H1 (cell line): ENCODE results near the gene LRP1-AS. TPM values are rescaled to one million over a fixed set of nuclear protein-coding genes. Genes with fewer than 3 reads are reported as not detected.
A peak's percentile ranks its signal among the peaks of the same experiment; 100 is the strongest.

Experiments used
- CTCF ChIA-PET: fragments of 300-600 bp; sonication (Branson Sonifier 250); formaldehyde crosslinking; loops from one replicate; lab custom pipeline; 2021; ENCODE audit not compliant: partially characterized antibody; lab: Charles Lee
- POLR2A ChIA-PET: fragments of 300-600 bp; sonication (Branson Sonifier 250); formaldehyde crosslinking; loops from one replicate; lab custom pipeline; 2021; ENCODE audit warnings: inconsistent platforms; ENCODE audit not compliant: partially characterized antibody; lab: Charles Lee
- DNase-seq, 2 experiments: peaks; one replicate each; pipeline versions ENCODE4 v3.0.0 to v3.0.0-alpha.2; 2010 to 2022; ENCODE audit warnings: low spot score in 2 of 2, low read depth in 1 of 2, mixed read lengths in 1 of 2
- FAIRE-seq: peaks from 2 replicates; lab custom pipeline; 2011; peaks lifted over from hg19 to GRCh38; lab: Jason Lieb, UNC
- H2AFZ ChIP-seq: 2 replicates; pipeline ENCODE4 v1.8.1; 2012; ENCODE audit warnings: low read length, inconsistent platforms
- H2AK5ac ChIP-seq: 2 replicates; pipeline ENCODE4 v1.6.1; 2013; ENCODE audit warnings: low read depth, low read length
- H2BK120ac ChIP-seq: replicated peaks from 2 replicates; pipeline ENCODE3; 2013; ENCODE audit warnings: low read depth, low read length, inconsistent platforms
- H2BK12ac ChIP-seq: 2 replicates; pipeline ENCODE4 v1.6.1; 2013; ENCODE audit warnings: low read depth, low read length
- H2BK15ac ChIP-seq: 2 replicates; pipeline ENCODE4 v1.6.1; 2013; ENCODE audit warnings: low read length
- H2BK20ac ChIP-seq: 2 replicates; pipeline ENCODE4 v1.6.1; 2013; ENCODE audit warnings: low read length
- H2BK5ac ChIP-seq: 2 replicates; pipeline ENCODE4 v1.6.1; 2013; ENCODE audit warnings: low read depth, low read length
- H3K14ac ChIP-seq: 2 replicates; pipeline ENCODE4 v1.6.1; 2013; ENCODE audit warnings: inconsistent platforms; ENCODE audit not compliant: insufficient read length
- H3K18ac ChIP-seq: 2 replicates; pipeline ENCODE4 v1.6.1; 2013; ENCODE audit warnings: low read length; ENCODE audit errors: extremely low read depth
- H3K23ac ChIP-seq: 2 replicates; pipeline ENCODE4 v1.6.1; 2013; ENCODE audit warnings: inconsistent platforms; ENCODE audit not compliant: insufficient read length
- H3K23me2 ChIP-seq: 2 replicates; pipeline ENCODE4 v1.6.1; 2013; ENCODE audit warnings: low read depth, low read length
- H3K27ac ChIP-seq: 2 replicates; pipeline ENCODE4 v1.6.1; 2011; ENCODE audit warnings: low read depth, low read length, inconsistent platforms
- H3K27me3 ChIP-seq, 4 experiments: replicated peaks in 1 of 4; 1 replicate in 1 of 4; 2 replicates in 3 of 4; pipeline versions ENCODE4 v1.6.1 to v1.8.1; 2011 to 2013; ENCODE audit warnings: low read length in 3 of 4, mild to moderate bottlenecking in 3 of 4, inconsistent platforms in 2 of 4, mixed read lengths in 2 of 4, moderate library complexity in 1 of 4; ENCODE audit not compliant: control insufficient read depth in 3 of 4, insufficient read depth in 3 of 4; ENCODE audit errors: extremely low read depth in 1 of 4
- H3K36me3 ChIP-seq, 4 experiments: 2 replicates each; pipeline versions ENCODE4 v1.6.1 to v1.8.1; 2011 to 2013; ENCODE audit warnings: mild to moderate bottlenecking in 4 of 4, low read length in 3 of 4, moderate library complexity in 2 of 4, control low read depth in 1 of 4, inconsistent platforms in 1 of 4; ENCODE audit not compliant: insufficient read depth in 4 of 4, control insufficient read depth in 2 of 4
- H3K4ac ChIP-seq: replicated peaks from 2 replicates; pipeline ENCODE3; 2013; ENCODE audit warnings: low read length, low read depth, mixed read lengths, inconsistent platforms; ENCODE audit not compliant: insufficient read length
- H3K4me1 ChIP-seq, 4 experiments: replicated peaks in 1 of 4; 1 replicate in 1 of 4; 2 replicates in 3 of 4; pipeline versions ENCODE4 v1.6.1 to v1.8.1; 2011 to 2013; ENCODE audit warnings: low read length in 3 of 4, inconsistent platforms in 2 of 4, mixed read lengths in 1 of 4; ENCODE audit not compliant: insufficient read depth in 4 of 4, control insufficient read depth in 3 of 4
- H3K4me2 ChIP-seq, 2 experiments: 2 replicates each; pipeline versions ENCODE4 v1.6.1 to v1.8.1; 2011 to 2013; ENCODE audit warnings: low read depth in 2 of 2, low read length in 2 of 2, control low read depth in 1 of 2, inconsistent platforms in 1 of 2, mild to moderate bottlenecking in 1 of 2; ENCODE audit not compliant: insufficient read depth in 1 of 2
- H3K4me3 ChIP-seq, 4 experiments: fragments of 200-600, 300-600 bp in 1 of 4; sonication (generic), shearing (Covaris generic), sonication (Bioruptor Twin) in 1 of 4; 2 replicates each; pipeline versions ENCODE4 v1.5.1 to v1.8.1; 2011 to 2016; ENCODE audit warnings: low read length in 4 of 4, low read depth in 3 of 4, control low read depth in 2 of 4, inconsistent platforms in 2 of 4, mild to moderate bottlenecking in 2 of 4, mixed read lengths in 1 of 4, moderate library complexity in 1 of 4; ENCODE audit not compliant: insufficient read depth in 2 of 4; ENCODE audit errors: extremely low read depth in 1 of 4
- H3K56ac ChIP-seq: replicated peaks from 2 replicates; pipeline ENCODE3; 2013; ENCODE audit warnings: low read depth, mild to moderate bottlenecking, mixed read lengths, low read length, inconsistent platforms; ENCODE audit not compliant: insufficient read length
- H3K79me1 ChIP-seq: 2 replicates; pipeline ENCODE4 v1.6.1; 2013; ENCODE audit warnings: low read depth, low read length, control low read depth
- H3K79me2 ChIP-seq, 2 experiments: 2 replicates each; pipeline versions ENCODE4 v1.6.1 to v1.8.1; 2012 to 2013; ENCODE audit warnings: low read length in 2 of 2, mild to moderate bottlenecking in 2 of 2, inconsistent platforms in 1 of 2; ENCODE audit not compliant: insufficient read depth in 2 of 2, control insufficient read depth in 1 of 2
- H3K9ac ChIP-seq, 4 experiments: replicated peaks in 1 of 4; 1 replicate in 1 of 4; 2 replicates in 3 of 4; pipeline versions ENCODE4 v1.6.1 to v1.8.1; 2011 to 2013; ENCODE audit warnings: low read depth in 3 of 4, low read length in 3 of 4, control low read depth in 2 of 4, mild to moderate bottlenecking in 2 of 4, moderate library complexity in 2 of 4, inconsistent platforms in 1 of 4; ENCODE audit errors: extremely low read depth in 1 of 4
- H3K9me3 ChIP-seq, 2 experiments: 2 replicates each; pipeline versions ENCODE4 v1.6.1 to v1.8.1; 2012 to 2013; ENCODE audit warnings: mild to moderate bottlenecking in 2 of 2, moderate library complexity in 2 of 2, control low read depth in 1 of 2, inconsistent platforms in 1 of 2, low read depth in 1 of 2, low read length in 1 of 2, mixed read lengths in 1 of 2; ENCODE audit not compliant: insufficient read depth in 2 of 2
- H4K20me1 ChIP-seq, 2 experiments: replicated peaks in 1 of 2; 2 replicates each; pipeline versions ENCODE3 to v1.8.1; 2011 to 2013; ENCODE audit warnings: inconsistent platforms in 2 of 2, low read length in 2 of 2, mild to moderate bottlenecking in 1 of 2; ENCODE audit not compliant: insufficient read depth in 2 of 2, control insufficient read depth in 1 of 2
- H4K5ac ChIP-seq: 2 replicates; pipeline ENCODE4 v1.6.1; 2013; ENCODE audit warnings: low read length, low read depth, mixed read lengths, inconsistent platforms; ENCODE audit not compliant: insufficient read length
- H4K8ac ChIP-seq: 2 replicates; pipeline ENCODE4 v1.8.0; 2013; ENCODE audit warnings: mild to moderate bottlenecking, moderate library complexity, low read length, inconsistent platforms; ENCODE audit not compliant: insufficient read depth; ENCODE audit errors: extremely low read depth
- H4K91ac ChIP-seq: replicated peaks from 2 replicates; pipeline ENCODE3; 2013; ENCODE audit warnings: low read length, mixed read lengths, inconsistent platforms; ENCODE audit not compliant: insufficient read length
- ATF3 ChIP-seq: IDR thresholded peaks from 2 replicates; pipeline ENCODE4 v1.6.1; 2011; ENCODE audit warnings: low read depth, mild to moderate bottlenecking, low read length; ENCODE audit not compliant: insufficient read depth
- CEBPB ChIP-seq: IDR thresholded peaks from 2 replicates; pipeline ENCODE4 v1.6.1; 2012; ENCODE audit warnings: low read depth, low read length
- HDAC6 ChIP-seq: IDR thresholded peaks from one replicate; pipeline ENCODE4 v1.7.1; 2012; ENCODE audit warnings: low read depth, mild to moderate bottlenecking, inconsistent platforms, low read length, moderate library complexity
- KDM4A ChIP-seq: IDR thresholded peaks from one replicate; pipeline ENCODE4 v1.7.1; 2012; ENCODE audit warnings: low read depth, mild to moderate bottlenecking, moderate library complexity, low read length, inconsistent platforms; ENCODE audit not compliant: severe bottlenecking
- NRF1 ChIP-seq: IDR thresholded peaks from 2 replicates; pipeline ENCODE4 v1.6.1; 2011; ENCODE audit warnings: mild to moderate bottlenecking, low read depth, low read length, improper control_type of control experiment
- PHF8 ChIP-seq: fragments of 200-600 bp; sonication (generic); conservative IDR thresholded peaks from 2 replicates; pipeline ENCODE4 v1.7.1; 2012; ENCODE audit warnings: low read depth, mild to moderate bottlenecking, inconsistent platforms, low read length, moderate library complexity
- RFX5 ChIP-seq: IDR thresholded peaks from 2 replicates; pipeline ENCODE4 v1.6.1; 2011; ENCODE audit warnings: low read depth, low read length, improper control_type of control experiment, borderline replicate concordance
- WGBS, 2 experiments: shearing (Covaris generic) in 1 of 2; methylation state at CpG; one replicate each; pipeline versions ENCODE4 v1.1.6 to v1.1.7; 2013 to 2015; ENCODE audit warnings: low lambda C conversion rate in 2 of 2, mixed read lengths in 2 of 2, inconsistent platforms in 1 of 2, low coverage in 1 of 2, missing lambda C conversion rate in 1 of 2; ENCODE audit not compliant: insufficient replicate concordance in 2 of 2, insufficient coverage in 1 of 2, insufficient read length in 1 of 2; ENCODE audit errors: extremely low coverage in 1 of 2, missing lambda C conversion rate in 1 of 2; 5-methylcytosine and 5-hydroxymethylcytosine counted together
- polyA plus RNA-seq, 7 experiments: library from polyadenylated mRNA; depleted of rRNA in 3 of 7; stranded (reverse) in 5 of 7; unstranded in 2 of 7; fragments of >200 nt in 5 of 7; fragments of 200-250 nt in 2 of 7; gene quantifications; 1 replicate in 5 of 7; 2 replicates in 1 of 7; 4 replicates in 1 of 7; pipeline versions ENCODE4 v1.2.1 to v1.2.3, GENCODE V29; 2011 to 2013; ENCODE audit warnings: missing spikeins in 2 of 7, mixed read lengths in 2 of 7
- total RNA-seq: library from RNA; stranded (reverse); fragmentation: NEBNext Ultra II Directional; extraction: Animal tissue kit (Norgen Biotek cat#: 25700); gene quantifications from 2 replicates; pipeline ENCODE4 v1.2.1, GENCODE V29; 2021

The LRP1-AS gene
- total and polyA plus RNA-seq, 2 of the 8 experiments (the other 6 are each of a cell fraction or from before 2014, with no cell fraction given): not detected

- Histone ChIP-seq H3K9ac (no peak overlapping the region), H2BK20ac (no peak overlapping the region), H3K56ac (no peak overlapping the region), H4K91ac (no peak overlapping the region), H3K79me1 (no peaks in the 10 kb centered on the region; the same call in 1 of the 2 replicates), H2AK5ac (no peak overlapping the region), H2BK120ac (no peak overlapping the region), H2BK15ac (no peak overlapping the region), H3K14ac (no peak overlapping the region), H3K23ac (no peak overlapping the region), H3K4me2 (no peak overlapping the region), H2BK5ac (peak overlapping the region; percentile 10; the same call in 1 of the 2 replicates), H4K8ac (no peak overlapping the region), H3K79me2 (no peaks in the 10 kb centered on the region), H3K4ac (no peak overlapping the region), H4K20me1 (peaks cover 6 to 33% of the 10 kb centered on the region in 2 experiments), H4K5ac (no peak overlapping the region), H3K18ac (no peak overlapping the region), H3K36me3 (peaks cover 70 to 99% (median 92%) of the 10 kb centered on the region in 4 experiments), H3K23me2 (peaks cover 7% of the 10 kb centered on the region; the same call in 1 of the 2 replicates), H3K27ac (no peak overlapping the region), H2AFZ (no peak overlapping the region), H3K4me3 (no peak overlapping the region), H2BK12ac (no peak overlapping the region), H3K27me3 (no peaks in the 10 kb centered on the region), H3K4me1 (no peaks in the 10 kb centered on the region; a peak in 1 of 7 replicates), H3K9me3 (no peaks in the 10 kb centered on the region)
- TF ChIP-seq ATF3 (no peak), CEBPB (no peak), NRF1 (no peak), HDAC6 (no peak), KDM4A (no peak), RFX5 (no peak), PHF8 (no peak)
- CTCF ChIA-PET: interaction anchor here (1.0 to 20.9 kb wide), 7 partner anchors 11 to 71 kb away, joined by 3 to 389 read pairs (median 4); partner anchors contain the start of gene SHMT2
- POLR2A ChIA-PET: interaction anchor here (0.7 to 6.4 kb wide), 11 partner anchors 10 to 102 kb away, joined by 3 to 53 read pairs (median 5); partner anchors contain the start of gene SHMT2
- 90% methylated on average over 34 of the region's 34 CpGs; no CpG with 5 or more reads in 1 of the 2 experiments for WGBS, 2 experiments
- DNase-seq (no peak), FAIRE-seq (no peak)
Observed at GRCh38 chr12:57195611-57196371, 48.4 kb upstream of the LRP1-AS start.
